ENCODE results near the gene TLL1. TPM values are rescaled to one million over a fixed set of nuclear protein-coding genes. Genes with fewer than 3 reads are reported as not detected.

Gene TLL1
- polyA plus RNA-seq, 3 donors = not detected

DNA sequence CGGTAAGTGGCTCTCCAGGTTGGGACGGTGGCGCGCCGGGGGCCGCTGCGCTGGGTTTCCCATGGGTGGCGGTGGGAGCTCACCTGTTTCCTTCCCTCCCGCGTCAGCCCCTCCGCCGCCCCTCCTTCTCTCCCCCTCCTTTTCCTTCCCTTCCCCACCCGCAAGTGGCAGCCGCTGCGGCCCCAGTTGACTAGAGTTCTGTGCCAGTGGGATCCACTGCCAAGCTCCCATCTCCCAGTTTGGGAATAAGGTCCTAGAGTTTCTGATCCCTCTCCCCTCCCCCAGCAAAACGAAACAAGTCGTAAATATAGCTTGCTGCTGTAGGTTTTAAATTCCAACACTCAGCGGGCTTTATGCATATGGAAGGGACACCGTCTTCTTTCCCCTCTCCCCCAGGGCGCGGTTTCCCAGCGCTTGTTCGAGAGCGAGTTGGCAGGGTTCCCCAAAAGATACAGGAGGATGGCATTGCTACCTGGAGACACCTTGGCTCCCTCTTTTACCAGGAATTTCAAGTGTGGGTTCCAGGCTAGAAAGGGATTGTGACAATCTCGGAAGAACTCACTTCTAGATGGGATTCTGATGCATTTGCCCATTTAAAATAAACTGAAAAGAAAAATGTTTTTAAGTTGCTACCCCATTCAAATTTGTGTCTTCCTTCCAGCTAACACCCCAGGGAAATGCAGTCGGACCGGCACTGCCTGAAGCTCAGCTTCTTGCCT lies 1.2 kb downstream of the TLL1 start:
- peak overlapping the region in 1 of 2 donors; percentile 71 for H3K4me3 Mint-ChIP-seq
- H3K4me2 ChIP-seq (replicated peaks; ENCODE audit: extremely low read depth, low read length, poor library complexity, severe bottlenecking) = no peak overlapping the region

DNA sequence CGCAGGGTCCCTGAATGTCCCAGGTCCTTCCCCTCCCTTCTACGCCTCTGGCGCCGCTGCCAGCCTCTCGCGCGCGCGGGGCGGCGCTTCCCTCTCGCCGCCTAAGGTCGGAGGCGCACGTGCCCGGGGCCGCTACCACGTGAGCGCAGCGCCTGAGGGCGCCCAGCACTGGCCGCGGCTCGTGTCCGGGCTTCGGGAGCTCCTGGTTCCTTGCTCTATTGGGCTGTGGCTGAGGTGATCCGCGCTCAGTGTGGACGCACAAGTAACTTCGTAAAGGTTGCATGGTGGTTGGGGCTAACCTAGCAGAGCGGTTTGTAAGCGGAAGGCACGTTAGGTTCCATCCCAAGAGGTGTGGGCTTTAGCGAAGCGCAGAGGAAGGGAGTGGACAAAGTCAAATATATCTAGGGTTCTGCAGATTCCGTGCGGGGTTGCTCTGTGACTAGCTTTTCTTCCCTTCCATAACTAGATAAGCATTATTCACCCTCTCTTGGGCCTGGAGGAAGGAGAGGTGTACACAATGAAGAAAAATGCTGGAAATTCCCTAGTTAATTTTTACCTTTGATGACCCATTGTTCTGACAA lies 1.8 kb downstream of the TLL1 start:
- Histone ChIP-seq H3K9me3 (replicated peaks in 1 of 2; ENCODE audit: control insufficient read depth in 1 of 2, insufficient read depth in 1 of 2, low read length in 2 of 2) (peaks cover 0 to 27% of the 10 kb centered on the region in 2 donors), H3K4me2 (replicated peaks; ENCODE audit: extremely low read depth, low read length, poor library complexity, severe bottlenecking) (no peak overlapping the region), H4K20me1 (ENCODE audit: insufficient read depth, low read length) (no peaks in the 10 kb centered on the region), H3K27me3 (ENCODE audit: control insufficient read depth in 2 of 2, insufficient read depth in 2 of 2, low read length in 2 of 2) (peaks cover 49 to 51% of the 10 kb centered on the region in 2 donors), H3K9ac (ENCODE audit: insufficient read depth, low read length, poor library complexity, severe bottlenecking) (no peak overlapping the region), H3K4me3 (replicated peaks in 1 of 3; ENCODE audit: low read depth in 2 of 3, low read length in 3 of 3) (no peak overlapping the region), H3K79me2 (ENCODE audit: insufficient read depth, low read length) (no peaks in the 10 kb centered on the region), H2AFZ (ENCODE audit: insufficient read depth, low read depth, low read length, poor library complexity, severe bottlenecking) (no peak overlapping the region), H3K27ac (ENCODE audit: low read depth in 1 of 2, low read length in 2 of 2) (no peak overlapping the region), H3K36me3 (replicated peaks in 1 of 2; ENCODE audit: control insufficient read depth in 1 of 2, insufficient read depth in 2 of 2, low read length in 2 of 2) (no peaks in the 10 kb centered on the region), H3K4me1 (ENCODE audit: control insufficient read depth in 1 of 2, insufficient read depth in 2 of 2, low read length in 2 of 2) (no peaks in the 10 kb centered on the region)
- TF ChIP-seq, protein P1, sequence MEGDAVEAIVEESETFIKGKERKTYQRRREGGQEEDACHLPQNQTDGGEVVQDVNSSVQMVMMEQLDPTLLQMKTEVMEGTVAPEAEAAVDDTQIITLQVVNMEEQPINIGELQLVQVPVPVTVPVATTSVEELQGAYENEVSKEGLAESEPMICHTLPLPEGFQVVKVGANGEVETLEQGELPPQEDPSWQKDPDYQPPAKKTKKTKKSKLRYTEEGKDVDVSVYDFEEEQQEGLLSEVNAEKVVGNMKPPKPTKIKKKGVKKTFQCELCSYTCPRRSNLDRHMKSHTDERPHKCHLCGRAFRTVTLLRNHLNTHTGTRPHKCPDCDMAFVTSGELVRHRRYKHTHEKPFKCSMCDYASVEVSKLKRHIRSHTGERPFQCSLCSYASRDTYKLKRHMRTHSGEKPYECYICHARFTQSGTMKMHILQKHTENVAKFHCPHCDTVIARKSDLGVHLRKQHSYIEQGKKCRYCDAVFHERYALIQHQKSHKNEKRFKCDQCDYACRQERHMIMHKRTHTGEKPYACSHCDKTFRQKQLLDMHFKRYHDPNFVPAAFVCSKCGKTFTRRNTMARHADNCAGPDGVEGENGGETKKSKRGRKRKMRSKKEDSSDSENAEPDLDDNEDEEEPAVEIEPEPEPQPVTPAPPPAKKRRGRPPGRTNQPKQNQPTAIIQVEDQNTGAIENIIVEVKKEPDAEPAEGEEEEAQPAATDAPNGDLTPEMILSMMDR (IDR thresholded peaks at IDR 0.05) = no peak
- no peak overlapping the region for H3K27ac Mint-ChIP-seq
- peaks cover 42 to 54% (median 43%) of the 10 kb centered on the region in 3 donors for H3K27me3 Mint-ChIP-seq (ENCODE audit: low read depth in 3 of 3)
- intact Hi-C loops (cut with micrococcal nuclease) = no loop called here
- H3K9me3 Mint-ChIP-seq = peaks cover 0 to 6% (median 6%) of the 10 kb centered on the region in 7 donors
- H3K4me3 Mint-ChIP-seq = peak overlapping the region in 1 of 2 donors; percentile 71
- peaks cover 1% of the 10 kb centered on the region for H3K4me1 Mint-ChIP-seq
- peaks cover 0 to 4% of the 10 kb centered on the region in 2 donors for H3K36me3 Mint-ChIP-seq
- 5% methylated on average over 34 of the region's 38 CpGs for WGBS (ENCODE audit: insufficient coverage)
- no peak for DNase-seq

More for the DNA sequence above, 1.2 kb downstream of the TLL1 start:
- Histone ChIP-seq H3K9me3 (replicated peaks in 1 of 2; ENCODE audit: control insufficient read depth in 1 of 2, insufficient read depth in 1 of 2, low read length in 2 of 2) (peaks cover 0 to 27% of the 10 kb centered on the region in 2 donors), H3K27me3 (ENCODE audit: control insufficient read depth in 2 of 2, insufficient read depth in 2 of 2, low read length in 2 of 2) (peaks cover 51 to 52% of the 10 kb centered on the region in 2 donors), H3K36me3 (replicated peaks in 1 of 2; ENCODE audit: control insufficient read depth in 1 of 2, insufficient read depth in 2 of 2, low read length in 2 of 2) (no peaks in the 10 kb centered on the region), H3K4me1 (ENCODE audit: control insufficient read depth in 1 of 2, insufficient read depth in 2 of 2, low read length in 2 of 2) (no peaks in the 10 kb centered on the region), H2AFZ (ENCODE audit: insufficient read depth, low read depth, low read length, poor library complexity, severe bottlenecking) (no peak overlapping the region), H3K9ac (ENCODE audit: insufficient read depth, low read length, poor library complexity, severe bottlenecking) (no peak overlapping the region), H3K79me2 (ENCODE audit: insufficient read depth, low read length) (no peaks in the 10 kb centered on the region), H4K20me1 (ENCODE audit: insufficient read depth, low read length) (no peaks in the 10 kb centered on the region), H3K4me3 (replicated peaks in 1 of 3; ENCODE audit: low read depth in 2 of 3, low read length in 3 of 3) (no peak overlapping the region), H3K27ac (ENCODE audit: low read depth in 1 of 2, low read length in 2 of 2) (no peak overlapping the region)
- H3K9me3 Mint-ChIP-seq = peaks cover 0 to 6% (median 3%) of the 10 kb centered on the region in 7 donors
- H3K4me1 Mint-ChIP-seq = peaks cover 1% of the 10 kb centered on the region
- DNase-seq = no peak
- TF ChIP-seq, protein P1 (IDR thresholded peaks at IDR 0.05) = no peak
- intact Hi-C loops (cut with micrococcal nuclease) = no loop called here
- peaks cover 42 to 56% (median 46%) of the 10 kb centered on the region in 3 donors for H3K27me3 Mint-ChIP-seq (ENCODE audit: low read depth in 3 of 3)
- H3K36me3 Mint-ChIP-seq = peaks cover 0 to 4% of the 10 kb centered on the region in 2 donors
- 2% methylated on average over 21 of the region's 27 CpGs for WGBS (ENCODE audit: insufficient coverage)
- H3K27ac Mint-ChIP-seq = no peak overlapping the region

All from CD14-positive monocyte (primary cell).